ENCODE results near the gene OR5AC2. TPM values are rescaled to one million over a fixed set of nuclear protein-coding genes. Genes with fewer than 3 reads are reported as not detected.

The OR5AC2 gene
- polyA plus RNA-seq, 1 donor from 2014 or later, result not detected

GRCh38 chr3:98038876-98039275 lies 48.1 kb upstream of the OR5AC2 start:
- Histone ChIP-seq H2AFZ (ENCODE audit: low read depth, low read length) (no peak overlapping the region), H3K79me2 (replicated peaks; ENCODE audit: insufficient read depth, low read length) (no peaks in the 10 kb centered on the region), H3K4me2 (ENCODE audit: low read length) (no peak overlapping the region), H3K27ac (ENCODE audit: low read length) (no peak overlapping the region), H3K4me3 (ENCODE audit: low read length) (peak overlapping the region; percentile 62), H3K9ac (ENCODE audit: low read length) (no peak overlapping the region), H3K27me3 (ENCODE audit: insufficient read depth, low read depth, low read length) (no peaks in the 10 kb centered on the region), H3K9me3 (ENCODE audit: low read length) (no peaks in the 10 kb centered on the region), H3K9me2 (ENCODE audit: insufficient read depth, low read length) (no peaks in the 10 kb centered on the region), H3K36me3 (ENCODE audit: insufficient read depth, low read length) (no peaks in the 10 kb centered on the region), H3F3A (ENCODE audit: insufficient read depth, low read length, poor library complexity, severe bottlenecking) (no peaks in the 10 kb centered on the region), H4K20me1 (ENCODE audit: insufficient read depth) (no peaks in the 10 kb centered on the region)
- TF ChIP-seq MXI1 (conservative IDR thresholded peaks at IDR 0.05; ENCODE audit: poor library complexity, severe bottlenecking) (no peak), CTCF (IDR thresholded peaks at IDR 0.05; ENCODE audit: poor library complexity, severe bottlenecking) (no peak), EZH2 (IDR thresholded peaks at IDR 0.05; ENCODE audit: borderline replicate concordance, insufficient read depth, low read length, poor library complexity, severe bottlenecking) (no peak), REST (IDR thresholded peaks at IDR 0.05; ENCODE audit: borderline replicate concordance) (no peak), SMC3 (conservative IDR thresholded peaks at IDR 0.05; ENCODE audit: poor library complexity) (no peak), POLR2AphosphoS5 (IDR thresholded peaks at IDR 0.05) (no peak), RAD21 (conservative IDR thresholded peaks at IDR 0.05) (no peak), TAF1 (IDR thresholded peaks at IDR 0.05; ENCODE audit: low read depth) (no peak), EP300 (conservative IDR thresholded peaks at IDR 0.05; ENCODE audit: poor library complexity, severe bottlenecking) (no peak)

GRCh38 chr3:98039322-98040024 lies 47.5 kb upstream of the OR5AC2 start:
- no peaks in the 10 kb centered on the region for H4K20me1 ChIP-seq (ENCODE audit: insufficient read depth)
- peak; percentile 93 for TF ChIP-seq RAD21 (conservative IDR thresholded peaks at IDR 0.05)
- TF ChIP-seq SMC3 (conservative IDR thresholded peaks at IDR 0.05; ENCODE audit: poor library complexity), result peak; percentile 93
- peak; percentile 100 for TF ChIP-seq CTCF (IDR thresholded peaks at IDR 0.05; ENCODE audit: poor library complexity, severe bottlenecking)
- peak; percentile 8 for TF ChIP-seq EP300 (conservative IDR thresholded peaks at IDR 0.05; ENCODE audit: poor library complexity, severe bottlenecking)
- no peak for TF ChIP-seq EZH2 (IDR thresholded peaks at IDR 0.05; ENCODE audit: borderline replicate concordance, insufficient read depth, low read length, poor library complexity, severe bottlenecking)
- TF ChIP-seq REST (IDR thresholded peaks at IDR 0.05; ENCODE audit: borderline replicate concordance), result no peak
- TF ChIP-seq TAF1 (IDR thresholded peaks at IDR 0.05; ENCODE audit: low read depth), result no peak
- TF ChIP-seq POLR2AphosphoS5 (IDR thresholded peaks at IDR 0.05), result no peak
- TF ChIP-seq MXI1 (conservative IDR thresholded peaks at IDR 0.05; ENCODE audit: poor library complexity, severe bottlenecking), result peak; percentile 12
- H3K9me2 ChIP-seq (ENCODE audit: insufficient read depth, low read length), result no peaks in the 10 kb centered on the region
- peak overlapping the region; percentile 56 for H3K4me2 ChIP-seq (ENCODE audit: low read length)
- H3K4me3 ChIP-seq (ENCODE audit: low read length), result peak overlapping the region; percentile 62
- H3K27me3 ChIP-seq (ENCODE audit: insufficient read depth, low read depth, low read length), result no peaks in the 10 kb centered on the region
- H3K9me3 ChIP-seq (ENCODE audit: low read length), result no peaks in the 10 kb centered on the region
- no peaks in the 10 kb centered on the region for H3K79me2 ChIP-seq (replicated peaks; ENCODE audit: insufficient read depth, low read length)
- peak overlapping the region; percentile 38 for H3K9ac ChIP-seq (ENCODE audit: low read length)
- H3K36me3 ChIP-seq (ENCODE audit: insufficient read depth, low read length), result no peaks in the 10 kb centered on the region
- H3K27ac ChIP-seq (ENCODE audit: low read length), result no peak overlapping the region
- H2AFZ ChIP-seq (ENCODE audit: low read depth, low read length), result no peak overlapping the region
- H3F3A ChIP-seq (ENCODE audit: insufficient read depth, low read length, poor library complexity, severe bottlenecking), result no peaks in the 10 kb centered on the region
